Jurkat, Clone E6-1 (cell line): ENCODE measurements around the gene RAB37.

ENCODE experiments used
- DNase-seq: peaks from one replicate; pipeline ENCODE4 v3.0.0-alpha.2; 2011; ENCODE audit warnings: low read depth, low spot score
- H3K4me3 ChIP-seq: 2 replicates; pipeline ENCODE4 v1.5.1; 2011; ENCODE audit warnings: mild to moderate bottlenecking, low read length, control low read depth, moderate library complexity

The RAB37 gene

GRCh38 chr17:74723891-74724290 lies 13.2 kb upstream of the RAB37 start:
- DNase-seq = no peak
- H3K4me3 ChIP-seq = no peak overlapping the region

GRCh38 chr17:74725111-74725510 lies 11.9 kb upstream of the RAB37 start:
- DNase-seq = no peak
- no peak overlapping the region for H3K4me3 ChIP-seq

- H3K4me3 ChIP-seq = no peak overlapping the region
- no peak for DNase-seq
Observed at GRCh38 chr17:74728033-74728701, 8.9 kb upstream of the RAB37 start.

- DNase-seq = no peak
- H3K4me3 ChIP-seq = no peak overlapping the region
Observed at GRCh38 chr17:74728702-74729075, 8.4 kb upstream of the RAB37 start.

GRCh38 chr17:74729368-74729767 lies 7.7 kb upstream of the RAB37 start:
- no peak for DNase-seq
- H3K4me3 ChIP-seq = no peak overlapping the region

GRCh38 chr17:74729866-74730265 lies 7.2 kb upstream of the RAB37 start:
- H3K4me3 ChIP-seq = no peak overlapping the region
- DNase-seq = no peak

- no peak for DNase-seq
- no peak overlapping the region for H3K4me3 ChIP-seq
Observed at GRCh38 chr17:74730491-74731346, 6.3 kb upstream of the RAB37 start.

GRCh38 chr17:74731347-74731605 lies 5.8 kb upstream of the RAB37 start:
- no peak for DNase-seq
- no peak overlapping the region for H3K4me3 ChIP-seq

GRCh38 chr17:74732042-74732867 lies 4.8 kb upstream of the RAB37 start:
- no peak for DNase-seq
- no peak overlapping the region for H3K4me3 ChIP-seq

- H3K4me3 ChIP-seq = no peak overlapping the region
- DNase-seq = no peak
Observed at GRCh38 chr17:74733365-74734122, 3.5 kb upstream of the RAB37 start.

GRCh38 chr17:74734256-74734655 lies 2.8 kb upstream of the RAB37 start:
- no peak overlapping the region for H3K4me3 ChIP-seq
- no peak for DNase-seq

- DNase-seq = no peak
- H3K4me3 ChIP-seq = peak overlapping the region; percentile 82
Observed at GRCh38 chr17:74737299-74738050, 419 bp downstream of the RAB37 start.

- peak overlapping the region; percentile 82 for H3K4me3 ChIP-seq
- peak; percentile 91 for DNase-seq
Observed at GRCh38 chr17:74738051-74738996, 1.3 kb downstream of the RAB37 start.

GRCh38 chr17:74739227-74739831 lies 2.3 kb downstream of the RAB37 start:
- peak overlapping the region; percentile 82 for H3K4me3 ChIP-seq
- peak; percentile 70 for DNase-seq

- H3K4me3 ChIP-seq = no peak overlapping the region
- DNase-seq = no peak
Observed at GRCh38 chr17:74740173-74740572, 3.1 kb downstream of the RAB37 start.

GRCh38 chr17:74740641-74741387 lies 3.8 kb downstream of the RAB37 start:
- no peak overlapping the region for H3K4me3 ChIP-seq
- DNase-seq = no peak

GRCh38 chr17:74742153-74742515 lies 5.1 kb downstream of the RAB37 start:
- peak overlapping the region; percentile 32 for H3K4me3 ChIP-seq
- DNase-seq = peak; percentile 89
